Activated B cell treated with CpG ODN at 0.5 μM for 24 hours (primary cell): ENCODE data around the gene VPS50. TPM values are rescaled to one million over a fixed set of nuclear protein-coding genes. Genes with fewer than 3 reads are reported as not detected.

Experiments used
- ATAC-seq: fragments of 200-7000 bp; cut with Tn5 transposase; one replicate; pipeline ENCODE4 v1.10.0; 2021; ENCODE audit warnings: low read depth, mild to moderate bottlenecking, moderate library complexity
- CTCF ChIA-PET: fragments of 350-600 bp; sonication (Branson Sonifier 250); formaldehyde crosslinking; loops from one replicate; lab custom pipeline; 2021; ENCODE audit warnings: antibody characterized with exemption; lab: Charles Lee
- POLR2A ChIA-PET: fragments of 350-600 bp; sonication (Branson Sonifier 250); formaldehyde crosslinking; loops from one replicate; lab custom pipeline; 2021; ENCODE audit warnings: antibody characterized with exemption; lab: Charles Lee
- DNase-seq: peaks from one replicate; pipeline ENCODE4 v3.0.0; 2022
- H3K27ac Mint-ChIP-seq: one replicate; pipeline ENCODE4 v1.8.0; 2020; ENCODE audit warnings: mixed read lengths
- H3K27me3 Mint-ChIP-seq: one replicate; pipeline ENCODE4 v1.8.0; 2021; ENCODE audit warnings: mixed read lengths
- H3K36me3 Mint-ChIP-seq: one replicate; pipeline ENCODE4 v1.8.0; 2021; ENCODE audit warnings: low read depth, mixed read lengths
- H3K4me1 Mint-ChIP-seq: one replicate; pipeline ENCODE4 v1.8.0; 2021; ENCODE audit warnings: mixed read lengths
- H3K4me3 Mint-ChIP-seq: one replicate; pipeline ENCODE4 v1.8.0; 2020; ENCODE audit warnings: mild to moderate bottlenecking, mixed read lengths
- H3K9me3 Mint-ChIP-seq: one replicate; pipeline ENCODE4 v1.8.0; 2020; ENCODE audit warnings: mixed read lengths
- intact Hi-C: fragments of 100-400 bp; cut with micrococcal nuclease; formaldehyde crosslinking; loops from one replicate; pipeline ENCODE4 v1.15.1; 2024
- total RNA-seq: library from RNA; stranded (reverse); gene quantifications from 2 replicates; pipeline ENCODE4 v1.2.3, GENCODE V29; 2022
- TF ChIP-seq, protein P1 (sequence below): fragments of 200-600 bp; IDR thresholded peaks from one replicate; pipeline ENCODE4 v1.8.0; 2022; ENCODE audit warnings: antibody characterized with exemption, mild to moderate bottlenecking

VPS50 gene
- total RNA-seq, 1 donor from 2014 or later, result 43.7 TPM

DNA sequence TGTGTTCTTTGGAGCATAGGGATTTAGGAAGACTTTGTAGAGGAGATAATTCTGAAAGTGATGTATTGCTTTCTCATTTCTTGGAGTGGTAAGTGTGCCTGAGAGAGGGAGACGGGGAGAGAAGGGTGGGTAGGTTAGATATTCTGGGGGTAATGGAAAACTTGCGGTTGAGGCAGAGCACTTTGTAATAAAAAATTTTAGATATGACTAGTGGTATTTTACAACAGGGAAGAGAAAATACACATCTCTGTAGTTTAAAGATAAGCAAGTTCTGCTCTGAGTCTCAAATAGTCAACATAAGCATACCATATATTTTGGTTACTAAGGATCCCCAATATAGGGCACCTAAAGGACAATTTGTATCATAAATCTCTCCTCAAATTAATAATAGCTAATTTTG, 6.6 kb downstream of the VPS50 start:
- Mint-ChIP-seq H3K27me3 (no peaks in the 10 kb centered on the region), H3K27ac (no peak overlapping the region), H3K36me3 (peaks cover 8% of the 10 kb centered on the region), H3K4me3 (no peak overlapping the region), H3K4me1 (no peaks in the 10 kb centered on the region), H3K9me3 (no peaks in the 10 kb centered on the region)
- intact Hi-C loops, result no loop called here
- TF ChIP-seq, protein P1, sequence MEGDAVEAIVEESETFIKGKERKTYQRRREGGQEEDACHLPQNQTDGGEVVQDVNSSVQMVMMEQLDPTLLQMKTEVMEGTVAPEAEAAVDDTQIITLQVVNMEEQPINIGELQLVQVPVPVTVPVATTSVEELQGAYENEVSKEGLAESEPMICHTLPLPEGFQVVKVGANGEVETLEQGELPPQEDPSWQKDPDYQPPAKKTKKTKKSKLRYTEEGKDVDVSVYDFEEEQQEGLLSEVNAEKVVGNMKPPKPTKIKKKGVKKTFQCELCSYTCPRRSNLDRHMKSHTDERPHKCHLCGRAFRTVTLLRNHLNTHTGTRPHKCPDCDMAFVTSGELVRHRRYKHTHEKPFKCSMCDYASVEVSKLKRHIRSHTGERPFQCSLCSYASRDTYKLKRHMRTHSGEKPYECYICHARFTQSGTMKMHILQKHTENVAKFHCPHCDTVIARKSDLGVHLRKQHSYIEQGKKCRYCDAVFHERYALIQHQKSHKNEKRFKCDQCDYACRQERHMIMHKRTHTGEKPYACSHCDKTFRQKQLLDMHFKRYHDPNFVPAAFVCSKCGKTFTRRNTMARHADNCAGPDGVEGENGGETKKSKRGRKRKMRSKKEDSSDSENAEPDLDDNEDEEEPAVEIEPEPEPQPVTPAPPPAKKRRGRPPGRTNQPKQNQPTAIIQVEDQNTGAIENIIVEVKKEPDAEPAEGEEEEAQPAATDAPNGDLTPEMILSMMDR, result no peak
- DNase-seq (no peak), ATAC-seq (no peak)
- ChIA-PET POLR2A (interaction anchor here (0.9 kb wide), 1 partner anchor 40 kb away, joined by 5 read pairs; no protein-coding TSS in a partner anchor), CTCF (interaction anchor here (1.3 kb wide), 1 partner anchor 11 kb away, joined by 5 read pairs; no protein-coding TSS in a partner anchor)

DNA sequence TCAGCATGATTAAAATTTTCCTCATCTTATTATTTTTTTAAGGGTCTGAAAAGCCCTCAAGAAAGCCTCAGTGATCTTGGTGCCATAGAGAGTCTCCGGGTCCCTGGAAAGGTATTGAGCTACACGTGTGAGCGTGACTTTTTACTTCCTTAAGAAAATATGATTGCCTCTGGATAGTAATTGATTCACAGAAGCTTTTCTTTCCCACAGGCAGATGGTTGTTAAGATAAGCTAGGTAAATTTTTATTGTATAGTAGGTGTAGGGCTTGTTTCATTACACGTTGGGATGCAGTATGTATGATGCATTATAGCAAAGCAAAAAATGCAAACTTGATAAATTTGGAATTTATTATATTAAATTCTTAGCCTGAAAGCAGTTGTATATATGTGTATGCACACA, 7.7 kb downstream of the VPS50 start:
- ChIA-PET POLR2A (interaction anchor here (0.9 kb wide), 1 partner anchor 39 kb away, joined by 5 read pairs; no protein-coding TSS in a partner anchor), CTCF (interaction anchor here (1.3 to 1.4 kb wide), 2 partner anchors 9 to 12 kb away, joined by 3 to 5 read pairs; no protein-coding TSS in a partner anchor)
- Mint-ChIP-seq H3K4me3 (no peak overlapping the region), H3K4me1 (no peaks in the 10 kb centered on the region), H3K27ac (no peak overlapping the region), H3K9me3 (no peaks in the 10 kb centered on the region), H3K36me3 (peaks cover 8% of the 10 kb centered on the region), H3K27me3 (no peaks in the 10 kb centered on the region)
- TF ChIP-seq, protein P1, result no peak
- ATAC-seq (no peak), DNase-seq (no peak)
- intact Hi-C loops, result loop anchor here (10.0 kb wide), 1 partner anchor 475 kb away; no protein-coding TSS in a partner anchor

DNA sequence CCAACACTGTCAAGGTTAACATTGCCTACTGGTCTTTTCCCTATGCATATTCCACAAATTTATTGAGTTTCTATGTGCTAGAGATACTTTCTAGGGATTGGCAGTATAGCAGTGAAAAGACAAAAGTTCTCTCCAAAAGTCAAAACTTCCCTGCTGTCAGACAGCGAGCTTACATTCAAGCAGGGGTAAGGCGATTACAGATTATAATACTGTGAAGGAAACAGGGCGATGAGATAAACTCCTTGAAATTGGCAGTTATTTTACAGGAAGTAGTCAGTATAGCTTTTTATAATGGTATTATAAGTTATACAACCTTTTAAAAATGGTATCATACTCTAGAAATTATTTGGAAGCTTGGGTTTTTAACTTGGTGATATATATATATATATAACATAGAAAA, 9.9 kb downstream of the VPS50 start:
- intact Hi-C loops, result loop anchor here (10.0 kb wide), 1 partner anchor 473 kb away; no protein-coding TSS in a partner anchor
- DNase-seq (no peak), ATAC-seq (no peak)
- Mint-ChIP-seq H3K9me3 (no peaks in the 10 kb centered on the region), H3K27ac (no peak overlapping the region), H3K4me3 (no peak overlapping the region), H3K27me3 (no peaks in the 10 kb centered on the region), H3K4me1 (peaks cover 2% of the 10 kb centered on the region), H3K36me3 (peaks cover 8% of the 10 kb centered on the region)
- TF ChIP-seq, protein P1, result no peak
- POLR2A ChIA-PET, result interaction anchor here (0.7 kb wide), 1 partner anchor 622 kb away, joined by 3 read pairs; no protein-coding TSS in a partner anchor
- CTCF ChIA-PET, result interaction anchor here (0.7 kb wide), 1 partner anchor 1153 kb away, joined by 3 read pairs; the partner anchor contains the start of gene COL1A2

DNA sequence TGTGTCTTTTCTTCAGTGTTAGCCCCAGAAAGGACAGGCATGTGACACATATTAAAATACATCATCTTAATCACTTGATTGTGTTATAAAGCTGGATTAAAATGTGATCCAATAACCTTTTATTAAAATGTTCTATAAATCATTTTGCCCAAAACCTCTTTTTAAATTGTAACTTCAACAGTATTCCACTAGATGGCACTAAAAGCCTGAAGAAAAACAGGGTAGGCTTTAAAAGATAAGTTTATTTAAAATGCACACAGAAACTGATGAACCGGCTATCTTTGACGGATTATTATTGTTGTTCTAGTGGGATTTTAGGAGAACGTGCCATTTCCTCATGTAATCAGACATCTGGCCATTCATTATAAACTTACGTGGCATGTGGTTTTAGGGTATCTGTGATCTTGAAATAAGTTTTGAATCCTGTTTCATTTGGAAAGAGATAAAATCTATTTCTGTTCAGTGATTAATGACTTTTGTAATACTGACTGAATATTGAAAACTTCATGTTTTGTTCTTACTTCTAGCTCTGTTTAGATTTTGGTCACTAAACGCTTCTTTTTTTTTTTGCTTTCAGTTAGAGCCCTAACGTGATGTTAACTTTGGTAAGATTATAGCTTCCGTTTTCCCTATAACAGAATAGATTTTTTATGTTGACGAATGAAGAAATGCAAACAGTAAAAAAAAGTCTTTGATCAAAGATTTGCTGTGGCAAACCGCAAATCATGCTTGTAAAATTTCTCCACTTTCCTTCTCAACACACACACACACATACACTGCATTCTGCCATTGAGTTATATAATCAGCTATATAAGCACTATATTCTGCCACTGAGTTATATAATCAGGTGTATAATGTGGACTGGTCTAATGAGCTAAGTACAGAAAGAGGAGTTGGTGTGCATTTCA, 13.6 kb downstream of the VPS50 start:
- ChIA-PET CTCF (interaction anchor here (0.7 to 2.5 kb wide), 13 partner anchors 9 to 1191 kb away, joined by 3 to 24 read pairs (median 5); partner anchors contain the start of gene VPS50), POLR2A (no interaction called here)
- H3K27me3 Mint-ChIP-seq, result no peaks in the 10 kb centered on the region
- peaks cover 9% of the 10 kb centered on the region for H3K36me3 Mint-ChIP-seq
- peaks cover 2% of the 10 kb centered on the region for H3K4me1 Mint-ChIP-seq
- no peaks in the 10 kb centered on the region for H3K9me3 Mint-ChIP-seq
- H3K4me3 Mint-ChIP-seq, result no peak overlapping the region
- intact Hi-C loops, result loop anchor here (1.0 to 10.0 kb wide), 9 partner anchors 27 to 1191 kb away; no protein-coding TSS in a partner anchor
- H3K27ac Mint-ChIP-seq, result no peak overlapping the region
- DNase-seq (no peak), ATAC-seq (peak; percentile 25)
- TF ChIP-seq, protein P1, result peak; percentile 42
